ENCODE data around the gene DPPA5.
"Not testable (repeated sequence)": the region's sequence is repeated elsewhere in the genome, so short reads cannot be mapped to it uniquely, and the experiment has no call there.

Gene DPPA5

DNA sequence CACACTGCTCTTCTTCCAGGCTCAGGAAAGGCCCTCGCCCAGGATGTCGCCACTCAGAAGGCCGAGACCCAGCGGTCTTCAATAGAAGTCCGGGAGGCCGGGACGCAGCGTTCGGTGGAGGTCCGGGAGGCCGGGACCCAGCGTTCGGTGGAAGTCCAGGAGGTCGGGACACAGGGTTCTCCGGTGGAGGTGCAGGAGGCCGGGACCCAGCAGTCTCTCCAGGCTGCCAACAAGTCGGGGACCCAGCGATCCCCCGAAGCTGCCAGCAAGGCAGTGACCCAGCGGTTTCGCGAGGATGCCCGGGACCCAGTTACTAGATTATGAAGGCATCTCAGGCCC, 9.4 kb upstream of the DPPA5 start:
- no peak for DNase-seq

DNA sequence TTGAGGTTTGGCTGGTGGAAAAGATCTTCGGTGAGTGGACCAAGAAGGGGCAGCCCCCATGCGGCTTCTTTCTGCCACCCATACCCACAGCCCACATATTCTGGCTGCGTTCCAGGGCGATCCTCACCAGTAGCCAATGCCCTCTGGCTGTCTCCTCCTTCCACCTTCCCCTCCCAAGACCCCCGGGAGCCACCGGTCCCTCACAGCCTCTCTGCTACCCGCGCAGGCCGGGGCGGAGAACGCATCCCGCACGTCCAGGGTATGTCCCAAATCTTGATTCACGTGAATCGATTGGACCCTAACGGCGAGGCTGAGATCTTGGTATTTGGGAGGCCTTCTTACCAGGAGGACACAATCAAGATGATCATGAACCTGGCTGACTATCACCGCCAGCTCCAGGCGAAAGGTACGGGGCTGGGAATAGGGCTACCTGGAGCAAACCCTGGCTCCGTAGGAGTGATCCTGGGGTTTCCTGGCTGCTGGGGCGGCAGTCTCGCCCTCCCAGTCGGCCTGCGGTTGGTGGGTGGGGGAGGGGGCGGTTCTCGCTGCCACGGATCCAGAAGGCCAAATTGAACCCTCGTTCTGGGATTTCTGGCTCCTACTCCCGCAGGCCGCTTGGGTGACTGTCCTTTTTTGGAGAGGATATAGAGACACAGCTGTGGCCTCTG, 8.9 kb upstream of the DPPA5 start:
- DNase-seq: no peak

DNA sequence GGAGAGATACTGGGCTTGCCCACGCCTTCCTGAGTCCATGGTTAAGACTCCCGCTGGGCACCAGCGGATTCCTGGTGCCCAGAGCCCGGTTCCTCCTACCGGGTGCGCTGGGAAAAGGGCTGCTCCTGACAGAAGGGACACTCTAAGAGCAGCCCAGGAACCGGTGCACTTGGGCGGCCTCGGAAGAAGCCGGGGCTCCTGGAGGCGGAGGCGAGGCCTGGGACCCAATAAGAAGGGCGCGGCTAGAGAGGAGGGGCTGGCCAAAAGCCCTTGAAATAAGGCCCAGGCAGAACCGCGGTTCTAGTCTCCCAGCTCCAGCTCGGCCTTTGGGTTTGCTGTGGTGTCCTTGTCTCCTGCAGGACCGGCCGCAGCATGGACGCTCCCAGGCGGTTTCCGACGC, 8.3 kb upstream of the DPPA5 start, which contains the start of gene KHDC3L:
Gene KHDC3L, plus strand, starts transcription at position 301 of the 400 bp plus-strand sequence. Its CDS starts 72 bp downstream, at position 373.
- DNase-seq: no peak

DNA sequence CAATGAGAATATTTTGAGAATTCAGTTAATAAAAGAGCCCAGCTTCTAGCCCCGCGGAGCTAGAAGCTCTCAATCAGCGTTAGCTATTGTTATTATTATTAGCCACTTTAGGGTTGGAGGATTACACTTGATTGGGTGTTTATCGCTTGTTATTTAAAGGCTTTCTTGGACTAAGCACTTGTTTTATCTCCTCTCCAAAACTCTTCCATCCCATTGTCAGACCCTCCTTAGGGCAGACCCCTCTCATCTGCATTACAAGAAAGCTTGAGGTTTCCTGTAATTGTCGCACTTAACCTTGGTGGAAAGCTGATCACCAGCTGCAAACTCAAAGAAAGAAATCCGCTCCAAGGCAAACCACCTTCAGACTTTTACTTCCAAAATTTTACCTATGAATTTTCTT, 4.8 kb downstream of the DPPA5 start:
- DNase-seq: no peak

DNA sequence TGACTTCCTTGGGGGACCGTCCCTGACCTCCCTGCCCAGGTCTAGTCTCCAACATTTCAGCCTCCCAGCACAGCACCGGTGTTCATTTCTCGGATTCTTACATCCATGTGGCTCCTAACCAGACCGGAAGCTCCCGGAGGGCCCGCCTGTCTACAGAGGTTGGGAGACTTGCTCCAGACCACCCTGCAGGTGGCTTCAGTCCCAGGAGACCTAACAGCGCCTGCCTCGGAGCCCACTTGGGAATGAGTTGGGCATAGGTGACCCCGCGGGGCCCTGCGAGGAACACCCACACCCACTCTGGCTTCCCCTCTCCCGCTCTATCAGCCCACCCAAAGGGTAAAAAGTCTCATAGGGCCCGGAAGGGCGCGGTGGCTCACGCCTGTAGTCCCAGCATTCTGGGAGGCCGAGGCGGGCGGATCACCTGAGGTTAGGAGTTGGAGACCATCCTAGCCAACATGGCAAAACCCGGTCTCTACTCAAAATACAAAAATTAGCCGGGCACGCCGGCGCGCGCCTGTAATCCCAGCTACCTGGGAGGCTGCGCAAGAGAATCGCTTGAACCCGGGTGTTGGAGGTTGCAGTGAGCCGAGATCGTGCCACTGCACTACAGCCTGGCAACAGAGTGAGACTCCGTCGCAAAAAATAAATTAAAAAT, 5.4 kb downstream of the DPPA5 start:
- DNase-seq: no peak

DNA sequence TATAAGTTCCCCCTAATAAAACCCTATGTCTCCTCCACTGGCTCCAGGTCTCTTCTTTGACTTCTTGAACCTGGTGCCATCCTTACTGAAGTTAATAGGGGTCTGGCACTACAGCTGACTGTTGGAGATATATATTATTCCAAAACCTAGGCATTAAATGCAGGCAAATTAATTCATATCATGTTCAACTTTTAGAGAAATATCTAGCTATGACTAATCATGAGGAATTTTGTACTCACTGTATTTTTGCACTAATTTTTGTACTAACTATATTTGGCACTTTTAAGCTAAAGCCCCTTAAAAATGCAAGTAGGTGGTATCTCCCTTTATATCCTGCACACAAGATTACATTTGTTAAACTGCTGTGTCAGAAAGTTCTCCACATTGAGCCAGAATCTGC, 10.9 kb downstream of the DPPA5 start:
- no peak for DNase-seq

DNA sequence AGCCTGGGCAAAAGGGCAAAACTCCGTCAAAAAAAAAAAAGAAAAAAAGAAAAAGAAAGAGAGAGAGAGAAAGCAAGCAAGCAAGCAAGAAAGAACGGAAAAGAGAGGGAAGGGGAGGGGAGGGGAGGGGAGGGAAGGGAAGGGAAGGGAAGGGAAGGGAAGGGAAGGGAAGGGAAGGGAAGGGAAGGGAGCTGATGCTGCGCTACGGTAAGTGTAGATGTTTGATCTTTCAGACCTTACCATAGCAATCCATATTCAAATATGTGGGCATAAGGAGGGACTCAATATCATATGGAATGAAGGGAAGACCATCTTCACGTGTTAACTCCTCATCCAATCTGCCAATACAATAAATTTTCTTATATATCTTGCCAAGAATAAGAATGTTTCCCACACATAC, 11.9 kb downstream of the DPPA5 start:
- DNase-seq: no peak

DNA sequence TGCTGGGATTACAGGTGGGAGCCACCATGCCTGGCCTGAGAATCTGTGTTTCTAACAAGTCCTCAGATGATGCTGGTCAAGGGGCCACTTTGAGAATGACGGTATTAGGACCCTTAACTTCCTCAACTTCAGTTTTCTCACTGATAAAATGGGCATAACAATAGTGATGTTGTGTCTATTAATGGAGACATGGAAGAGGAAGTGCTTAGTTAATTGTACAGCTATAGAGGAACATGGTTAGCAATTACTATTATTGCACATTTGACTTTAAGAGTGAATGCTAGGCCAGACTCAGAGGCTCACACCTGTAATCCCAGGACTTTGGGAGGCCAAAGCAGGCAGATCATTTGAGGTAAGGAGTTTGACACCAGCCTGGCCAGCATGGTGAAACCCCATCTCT, 12.7 kb downstream of the DPPA5 start:
- no peak for DNase-seq

DNA sequence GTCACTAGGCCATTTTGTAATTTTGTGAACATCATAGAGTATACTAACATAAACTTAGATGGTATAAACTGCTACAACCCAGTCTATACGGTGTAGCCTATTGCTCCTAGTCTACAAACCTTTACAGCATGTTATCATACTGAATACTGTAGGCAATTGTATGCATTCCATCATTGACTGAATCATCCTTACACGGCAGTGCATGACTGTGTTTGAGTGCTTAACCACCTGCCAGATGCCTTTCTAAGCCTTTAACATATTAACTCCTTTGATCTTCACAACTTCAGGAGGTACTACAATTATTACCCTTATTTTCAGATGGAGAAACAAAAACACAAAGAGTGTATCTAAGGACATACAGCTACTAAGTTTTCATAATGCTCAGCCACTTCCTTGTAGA, 14.0 kb downstream of the DPPA5 start:
- DNase-seq: no peak

DNA sequence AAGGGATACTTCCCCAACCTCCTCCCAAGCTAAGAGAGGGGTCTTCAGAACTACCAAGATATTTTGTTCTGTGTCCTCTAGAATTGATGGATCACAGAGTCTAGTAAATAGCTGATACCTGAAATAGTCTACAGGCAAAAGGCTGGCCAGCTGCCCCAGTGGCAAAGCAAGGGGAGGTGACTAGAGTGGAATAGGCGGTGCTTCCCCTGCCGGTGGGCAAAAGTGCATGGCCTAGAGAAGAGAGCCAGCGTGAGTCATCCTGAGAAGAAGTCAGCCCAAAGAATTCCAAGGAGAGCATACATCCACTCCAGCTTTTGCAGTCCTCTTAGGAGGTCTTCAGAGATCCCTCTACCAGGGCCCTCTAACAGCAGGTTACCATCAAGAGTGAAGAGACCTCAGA, 14.7 kb downstream of the DPPA5 start:
- no peak for DNase-seq

DNA sequence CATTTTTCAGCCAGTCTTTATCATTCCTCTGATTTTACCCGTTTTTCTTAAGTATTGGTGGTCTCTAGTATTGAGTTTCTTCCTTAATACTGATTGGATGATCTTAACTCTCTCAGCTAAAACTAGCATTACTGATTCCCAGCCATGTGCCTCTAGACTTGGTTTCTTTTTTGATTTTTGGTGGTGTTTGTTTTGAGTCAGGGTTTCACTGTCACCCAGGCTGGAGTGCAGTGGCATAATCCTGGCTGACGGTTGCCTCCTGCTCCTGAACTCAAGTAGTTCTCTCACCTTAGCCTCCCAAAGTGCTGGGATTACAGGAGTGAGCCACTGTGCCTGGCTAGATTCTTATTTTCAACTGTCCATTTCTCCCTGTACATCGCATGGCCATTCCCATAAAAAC, 24.9 kb downstream of the DPPA5 start:
- DNase-seq: no peak

DNA sequence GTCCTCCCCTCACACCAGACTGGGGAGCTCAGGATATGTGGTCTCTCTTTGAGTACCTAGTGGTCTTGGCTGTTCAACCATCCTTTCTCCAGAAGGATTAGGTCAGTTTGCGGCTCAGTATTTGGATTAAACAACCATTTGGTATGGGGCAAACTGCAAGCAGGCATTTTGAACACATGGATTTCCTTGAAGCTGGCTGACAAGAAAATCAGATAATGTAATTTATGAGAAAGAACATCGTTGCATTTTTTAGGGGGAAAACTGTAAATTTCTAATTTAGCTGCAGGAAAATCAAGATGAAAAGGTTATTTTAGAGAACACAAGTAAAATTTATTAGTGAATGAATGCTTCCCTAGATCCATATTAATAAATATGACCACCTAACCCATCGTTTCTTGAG, 25.3 kb downstream of the DPPA5 start:
- DNase-seq: no peak

DNA sequence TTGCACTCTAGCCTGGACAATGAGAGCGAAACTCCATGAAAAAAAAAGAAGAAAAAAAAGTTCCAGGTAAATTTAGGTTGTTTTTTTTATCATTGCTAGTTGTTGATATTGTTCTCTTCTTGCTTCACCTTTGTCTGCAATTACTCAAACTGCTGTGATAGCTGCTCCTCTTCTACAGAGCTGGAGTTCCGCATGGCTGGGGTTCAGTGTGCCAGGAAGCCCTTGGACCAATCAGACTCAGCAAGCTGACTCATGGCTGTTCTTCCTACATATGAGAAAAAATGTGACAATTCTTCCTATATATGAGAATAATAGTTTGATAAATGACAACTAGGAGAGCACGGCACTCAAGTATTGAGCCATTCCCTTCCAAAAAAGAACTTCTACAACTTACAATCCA, 28.4 kb downstream of the DPPA5 start:
- no peak for DNase-seq

DNA sequence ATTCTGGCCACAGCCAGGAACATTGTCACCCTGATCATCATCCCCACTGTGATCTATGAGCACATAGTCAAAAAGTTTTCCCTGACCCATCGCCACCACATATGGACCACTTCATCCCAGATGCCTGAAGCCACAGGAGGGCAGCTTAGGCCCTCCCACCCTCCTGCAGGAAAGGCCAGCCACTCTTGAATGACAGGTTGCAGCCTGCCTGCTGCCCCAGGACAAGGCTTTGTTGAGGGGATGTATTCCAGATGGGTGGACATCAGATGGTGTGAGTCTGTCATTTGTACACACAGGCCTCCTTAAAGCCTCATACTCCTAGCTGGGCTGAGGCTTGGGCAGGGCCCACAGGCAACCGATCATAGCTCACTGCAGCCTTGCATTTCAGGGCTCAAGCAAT, 30.8 kb downstream of the DPPA5 start:
- no peak for DNase-seq

DNA sequence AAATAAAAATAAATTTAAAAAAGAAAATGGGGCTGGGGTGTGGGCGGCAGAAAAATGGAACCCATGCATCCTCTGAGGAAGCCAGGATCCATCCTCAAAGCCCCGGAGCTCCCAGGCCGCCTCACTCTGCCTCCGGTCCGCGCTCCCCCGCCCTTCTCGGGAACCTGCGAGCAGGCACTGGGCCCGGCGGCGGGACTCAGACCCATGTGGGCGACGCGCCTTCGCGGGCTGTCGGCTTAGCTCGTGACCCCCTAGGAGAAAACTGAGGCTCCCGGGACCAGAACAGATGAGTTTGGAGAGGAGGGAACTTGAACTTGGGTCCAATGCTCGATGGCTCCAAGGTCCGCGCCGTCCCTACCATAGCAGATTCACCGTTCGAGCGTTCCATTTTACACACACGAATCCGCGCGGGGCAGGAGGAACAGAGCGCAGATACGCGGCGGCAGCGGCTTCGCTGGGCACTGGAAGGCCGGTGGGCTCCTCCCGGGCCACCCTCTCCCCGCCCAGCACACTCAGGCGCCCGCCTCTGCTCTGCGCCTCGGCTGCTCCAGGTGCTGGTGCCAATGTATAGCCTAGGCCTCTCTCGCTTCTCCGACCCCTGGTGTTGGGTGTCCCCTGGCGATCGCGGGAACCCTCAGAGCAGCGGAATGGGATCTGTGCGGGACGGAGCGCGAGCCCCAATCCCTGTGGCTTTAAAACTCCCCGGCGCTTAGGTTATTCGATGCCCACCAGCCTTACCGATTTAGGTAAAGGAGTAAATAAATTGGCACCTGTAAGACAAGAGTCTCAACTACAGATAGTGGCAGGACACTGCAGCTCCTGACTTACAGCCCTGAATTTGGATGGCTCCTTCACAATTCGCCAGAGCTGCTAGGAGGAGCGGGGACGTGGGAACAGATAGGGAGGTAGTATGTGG, 39.2 kb downstream of the DPPA5 start:
- no peak for DNase-seq

DNA sequence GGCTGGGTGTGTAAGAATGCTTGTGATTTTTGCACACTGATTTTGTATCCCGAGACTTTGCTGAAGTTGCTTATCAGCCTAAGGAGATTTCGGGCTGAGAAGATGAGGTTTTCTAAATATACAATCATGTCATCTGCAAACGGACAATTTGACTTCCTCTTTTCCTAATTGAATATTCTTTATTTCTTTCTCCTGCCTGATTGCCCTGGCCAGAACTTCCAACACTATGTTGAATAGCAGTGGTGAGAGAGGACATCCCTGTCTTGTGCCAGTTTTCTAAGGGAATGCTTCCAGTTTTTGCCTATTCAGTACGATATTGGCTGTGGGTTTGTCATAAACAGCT, 43.6 kb downstream of the DPPA5 start:
- DNase-seq: not testable (repeated sequence)

DNA sequence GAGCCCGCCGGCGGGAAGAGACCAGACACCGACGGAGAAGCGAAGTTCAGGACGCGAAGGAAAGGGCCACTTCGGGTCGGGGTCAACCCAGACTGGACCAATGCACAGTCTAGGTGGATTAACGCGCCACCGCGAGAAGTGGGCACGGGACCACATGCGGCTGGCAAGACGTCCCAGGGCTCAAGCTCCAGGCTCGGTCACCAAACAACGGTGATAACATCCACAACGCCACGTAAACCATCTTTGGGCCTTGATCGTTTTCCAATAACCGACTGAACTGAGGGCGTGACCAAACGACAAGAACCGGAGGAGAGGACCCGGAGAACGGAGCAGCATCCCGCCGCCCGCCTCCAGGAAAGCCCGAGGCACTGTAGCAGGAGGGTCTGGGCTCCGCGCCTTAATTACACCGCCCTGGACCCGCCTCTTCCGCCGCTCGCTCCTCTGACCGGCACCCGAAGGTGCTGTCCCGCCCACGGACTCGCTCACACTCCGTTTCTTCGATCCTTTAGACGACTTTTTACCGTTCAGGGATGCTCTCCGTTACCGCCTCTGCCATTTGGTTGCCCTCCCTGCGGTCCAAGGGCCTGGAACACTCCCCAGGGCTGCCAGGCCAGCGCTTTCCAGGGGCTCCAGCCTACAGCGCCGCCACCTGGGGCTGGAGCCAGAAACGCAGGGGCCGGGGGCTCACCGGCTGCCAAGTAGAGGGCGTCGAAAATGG, 44.1 kb downstream of the DPPA5 start:
- DNase-seq: peak; percentile 20

DNA sequence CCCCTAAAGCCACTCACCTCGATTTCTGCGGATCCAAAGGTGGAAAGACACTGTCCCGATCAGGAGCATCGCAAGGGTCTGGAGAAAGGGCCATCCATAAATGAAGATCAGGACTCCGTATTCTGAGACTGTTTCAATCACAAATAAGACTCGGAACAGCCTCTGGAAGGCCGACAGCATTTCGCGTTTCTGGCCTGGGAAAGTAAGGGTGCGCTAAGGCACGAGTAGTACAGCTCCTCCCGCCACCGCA, 44.6 kb downstream of the DPPA5 start:
- no peak for DNase-seq

DNA sequence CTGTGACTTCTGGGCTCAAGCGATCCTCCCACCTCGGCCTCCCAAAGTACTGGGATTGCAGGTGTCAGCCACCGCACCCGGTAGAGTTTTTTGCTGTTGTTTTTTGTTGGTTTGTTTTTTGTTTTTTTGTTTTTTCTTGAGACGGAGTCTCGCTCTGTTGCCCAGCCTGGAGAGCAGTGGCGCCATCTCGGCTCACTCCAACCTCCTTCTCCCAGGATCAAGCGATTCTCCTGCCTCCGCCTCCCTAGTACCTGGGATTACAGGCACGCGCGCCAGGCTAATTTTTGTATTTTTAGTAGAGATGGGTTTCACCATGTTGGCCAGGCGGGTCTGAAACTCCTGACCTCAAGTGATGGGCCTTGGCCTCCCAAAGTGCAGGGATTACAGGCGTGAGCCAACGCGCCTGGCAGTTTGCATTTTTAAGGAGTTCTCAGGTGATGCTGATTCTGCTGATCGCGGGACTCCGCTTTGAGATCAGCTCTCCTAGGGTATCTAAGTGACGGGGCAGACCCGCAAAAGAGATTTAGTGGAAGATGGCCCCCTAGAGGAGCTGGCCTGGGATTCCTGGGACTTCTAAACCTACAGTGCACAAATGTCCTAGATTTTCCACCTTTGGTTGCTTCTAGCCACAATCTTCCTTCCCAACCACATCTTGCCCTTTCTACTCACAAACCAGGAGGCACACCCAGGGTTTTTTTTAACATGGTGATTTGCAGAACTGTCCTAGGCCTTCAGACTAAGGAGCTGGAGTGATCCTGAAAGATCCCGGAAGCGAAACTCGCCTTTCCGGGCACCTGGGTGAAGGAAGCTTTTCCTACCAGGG, 45.2 kb downstream of the DPPA5 start:
- no peak for DNase-seq

DNA sequence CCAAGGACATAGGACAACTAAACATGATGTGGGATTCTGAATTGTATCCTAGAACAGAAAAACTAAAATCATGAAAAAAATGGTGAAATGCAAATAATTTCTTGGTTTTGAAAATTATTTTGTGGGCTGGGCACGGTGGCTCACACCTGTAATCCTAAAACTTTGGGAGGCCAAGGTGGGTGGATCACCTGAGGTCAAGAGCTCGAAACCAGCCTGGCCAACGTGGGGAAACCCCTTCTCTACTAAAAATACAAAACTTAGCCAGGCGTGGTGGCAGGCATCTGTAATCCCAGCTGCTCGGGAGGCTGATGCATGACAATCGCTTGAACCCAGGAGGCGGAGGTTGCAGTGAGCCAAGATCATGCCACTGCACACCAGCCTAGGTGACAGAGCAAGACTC, 50.3 kb downstream of the DPPA5 start:
- DNase-seq: not testable (repeated sequence)
